NB4 (cell line): Measurements from ENCODE around the gene DRC1.

Experiments used
- MAX ChIP-seq: IDR thresholded peaks from 2 replicates; pipeline ENCODE4 v1.6.1; 2011; ENCODE audit warnings: low read depth, low read length
- MYC ChIP-seq: IDR thresholded peaks from 2 replicates; pipeline ENCODE4 v1.6.1; 2011; ENCODE audit warnings: low read depth, low read length
- POLR2A ChIP-seq: IDR thresholded peaks from 2 replicates; pipeline ENCODE4 v1.6.1; 2011; ENCODE audit warnings: mild to moderate bottlenecking; ENCODE audit not compliant: insufficient read length; ENCODE audit errors: extremely low read depth
- TF ChIP-seq, protein P1 (sequence below): IDR thresholded peaks from one replicate; pipeline ENCODE4 v1.5.1; 2012; ENCODE audit warnings: low read depth, low read length

DNA sequence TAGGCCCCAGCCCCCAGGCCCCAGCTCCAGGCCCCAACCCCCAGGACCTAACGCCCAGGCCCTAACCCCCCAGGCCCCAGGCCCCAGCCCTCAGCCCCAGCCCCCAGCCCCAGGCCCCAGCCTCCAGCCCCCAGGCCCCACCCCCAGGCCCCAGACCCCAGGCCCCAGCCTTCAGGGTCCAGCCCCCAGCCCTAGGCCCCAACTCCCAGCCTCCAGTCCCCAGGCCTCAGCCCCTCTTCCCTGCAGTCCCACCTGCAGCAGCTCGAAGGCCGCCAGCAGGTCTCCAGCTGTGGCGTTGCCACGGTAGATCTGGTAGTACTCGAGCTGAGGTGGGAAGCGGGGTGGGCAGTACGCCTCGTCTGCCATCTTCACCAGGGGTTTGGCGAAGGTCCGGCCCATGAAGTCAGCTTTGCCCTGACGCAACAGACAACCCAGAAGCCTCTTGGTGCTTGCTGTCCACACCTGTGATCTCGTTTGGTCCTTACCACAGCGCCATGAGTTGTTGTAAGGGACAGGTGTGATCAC, 72.6 kb downstream of the DRC1 start:
- TF ChIP-seq POLR2A = no peak
- TF ChIP-seq, protein P1, sequence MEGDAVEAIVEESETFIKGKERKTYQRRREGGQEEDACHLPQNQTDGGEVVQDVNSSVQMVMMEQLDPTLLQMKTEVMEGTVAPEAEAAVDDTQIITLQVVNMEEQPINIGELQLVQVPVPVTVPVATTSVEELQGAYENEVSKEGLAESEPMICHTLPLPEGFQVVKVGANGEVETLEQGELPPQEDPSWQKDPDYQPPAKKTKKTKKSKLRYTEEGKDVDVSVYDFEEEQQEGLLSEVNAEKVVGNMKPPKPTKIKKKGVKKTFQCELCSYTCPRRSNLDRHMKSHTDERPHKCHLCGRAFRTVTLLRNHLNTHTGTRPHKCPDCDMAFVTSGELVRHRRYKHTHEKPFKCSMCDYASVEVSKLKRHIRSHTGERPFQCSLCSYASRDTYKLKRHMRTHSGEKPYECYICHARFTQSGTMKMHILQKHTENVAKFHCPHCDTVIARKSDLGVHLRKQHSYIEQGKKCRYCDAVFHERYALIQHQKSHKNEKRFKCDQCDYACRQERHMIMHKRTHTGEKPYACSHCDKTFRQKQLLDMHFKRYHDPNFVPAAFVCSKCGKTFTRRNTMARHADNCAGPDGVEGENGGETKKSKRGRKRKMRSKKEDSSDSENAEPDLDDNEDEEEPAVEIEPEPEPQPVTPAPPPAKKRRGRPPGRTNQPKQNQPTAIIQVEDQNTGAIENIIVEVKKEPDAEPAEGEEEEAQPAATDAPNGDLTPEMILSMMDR = no peak
- TF ChIP-seq MYC = no peak
- no peak for TF ChIP-seq MAX
